ENCODE data around the gene TRAF1. TPM values are rescaled to one million over a fixed set of nuclear protein-coding genes. Genes with fewer than 3 reads are reported as not detected.

Gene TRAF1
- total RNA-seq, 1 experiment from 2014 or later = 4.7 TPM

DNA sequence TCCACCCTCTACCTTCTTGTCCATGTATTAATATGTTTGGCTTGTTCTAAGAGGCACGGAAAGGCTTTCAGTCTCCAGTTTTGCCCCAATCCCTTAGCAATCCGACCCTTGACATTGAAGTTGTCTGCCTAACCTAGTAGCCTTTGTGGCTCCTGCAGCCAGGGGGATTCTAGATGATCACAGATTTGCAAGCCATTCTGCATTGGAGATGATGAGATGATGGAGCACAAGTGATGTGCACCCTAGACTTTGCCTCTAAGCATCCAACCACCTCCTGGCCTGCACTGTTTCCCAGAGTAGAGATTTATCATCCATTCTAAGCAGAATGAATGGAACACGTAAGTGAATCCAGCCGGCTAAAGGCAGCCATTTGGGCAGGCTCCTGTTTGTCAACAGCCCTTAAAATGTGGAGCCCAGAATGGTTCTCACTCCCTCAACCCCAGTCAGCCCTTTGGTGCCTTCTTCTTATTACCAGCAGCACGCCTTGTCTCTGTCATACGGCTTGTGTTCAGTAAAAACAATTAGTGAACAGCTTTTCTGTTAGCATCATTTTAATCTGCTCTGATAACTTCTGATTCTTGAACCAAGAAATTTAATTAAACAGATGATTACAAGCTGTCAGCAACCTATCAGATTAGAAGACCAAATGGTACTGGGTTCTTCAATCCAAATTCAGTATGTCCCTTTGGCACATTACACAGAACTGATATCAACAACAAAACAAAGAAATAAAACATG, 5.7 kb upstream of the TRAF1 start:
- DNase-seq (ENCODE audit: low read depth, low spot score) = no peak
- BruUV-seq (replicated peaks) = no TSS peak
- no peak overlapping the region for H3K27ac ChIP-seq (ENCODE audit: low read length)
- ATAC-seq = no peak
- intact Hi-C loops (cut with micrococcal nuclease; ENCODE audit: unreplicated experiment) = no loop called here
- in situ Hi-C loops (cut with HindIII; ENCODE audit: low pct_unique_long_range_greater_than_20kb, low sequenced_read_pairs) = no loop called here
- POLR2A ChIA-PET = no interaction called here
- H3K9me3 ChIP-seq (ENCODE audit: control insufficient read depth, insufficient read depth, low read depth, low read length) = no peaks in the 10 kb centered on the region
- no peak overlapping the region for H3K4me3 ChIP-seq (ENCODE audit: low read depth in 2 of 2, low read length in 2 of 2)
- no peak for TF ChIP-seq POLR2AphosphoS5 (IDR thresholded peaks at IDR 0.05; ENCODE audit: low read depth, low read length)
- peaks cover 10% of the 10 kb centered on the region for H3K4me1 ChIP-seq (ENCODE audit: control insufficient read depth, insufficient read depth, low read length)
- H3K27me3 ChIP-seq (ENCODE audit: control insufficient read depth, insufficient read depth, low read length) = no peaks in the 10 kb centered on the region
- CTCF ChIA-PET = no interaction called here
- H3K36me3 ChIP-seq (ENCODE audit: control insufficient read depth, insufficient read depth, low read length) = no peaks in the 10 kb centered on the region

GRCh38 chr9:120931231-120932085, 4.9 kb upstream of the TRAF1 start:
- BruUV-seq (replicated peaks) = no TSS peak

DNA sequence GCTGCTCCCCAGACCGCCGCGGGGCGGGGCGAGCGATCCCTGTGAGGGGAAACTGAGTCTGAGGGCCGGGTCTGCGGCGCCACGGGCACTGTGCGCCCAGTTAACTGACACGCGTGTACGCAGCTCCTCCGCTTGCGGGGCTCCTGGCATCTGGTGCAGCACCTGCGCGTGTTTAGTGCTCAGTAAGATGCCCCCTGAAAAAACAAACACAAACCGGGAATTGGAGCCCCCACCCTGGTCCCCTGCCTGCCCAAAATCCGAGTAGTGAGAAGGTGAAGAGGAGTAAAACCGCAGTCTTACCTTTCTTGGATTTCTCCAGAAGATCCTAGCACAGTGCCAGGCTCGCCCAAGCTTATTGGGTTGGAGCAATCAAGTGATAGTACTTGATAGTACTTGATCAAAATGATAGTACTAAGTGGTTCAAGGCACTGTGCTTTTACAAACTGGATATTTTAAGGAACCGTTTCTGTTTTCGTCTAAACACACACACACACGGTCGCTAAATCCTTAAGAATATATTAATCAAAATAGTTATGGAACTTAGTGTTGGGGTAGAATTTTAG, 2.7 kb upstream of the TRAF1 start:
- Histone ChIP-seq H3K4me1 (ENCODE audit: control insufficient read depth, insufficient read depth, low read length) (peaks cover 11% of the 10 kb centered on the region; the same call in 1 of the 2 replicates), H3K27me3 (ENCODE audit: control insufficient read depth, insufficient read depth, low read length) (no peaks in the 10 kb centered on the region), H3K36me3 (ENCODE audit: control insufficient read depth, insufficient read depth, low read length) (no peaks in the 10 kb centered on the region), H3K4me3 (ENCODE audit: low read depth in 2 of 2, low read length in 2 of 2) (peak overlapping the region; percentile 55 to 59), H3K27ac (ENCODE audit: low read length) (peak overlapping the region; percentile 79), H3K9me3 (ENCODE audit: control insufficient read depth, insufficient read depth, low read depth, low read length) (no peaks in the 10 kb centered on the region)
- ATAC-seq (peak; percentile 13), DNase-seq (ENCODE audit: low read depth, low spot score) (no peak)
- BruUV-seq (replicated peaks) = no TSS peak
- CTCF ChIA-PET = no interaction called here
- no peak for TF ChIP-seq POLR2AphosphoS5 (IDR thresholded peaks at IDR 0.05; ENCODE audit: low read depth, low read length)
- no peak for TF ChIP-seq TCF7L2 (IDR thresholded peaks at IDR 0.05; ENCODE audit: low read depth, low read length)
- in situ Hi-C loops (cut with HindIII; ENCODE audit: low pct_unique_long_range_greater_than_20kb, low sequenced_read_pairs) = no loop called here
- POLR2A ChIA-PET = interaction anchor here (0.7 kb wide), 1 partner anchor 169 kb away, joined by 5 read pairs; no protein-coding TSS in a partner anchor
- intact Hi-C loops (cut with micrococcal nuclease; ENCODE audit: unreplicated experiment) = loop anchor here (5.0 kb wide), 1 partner anchor 52 kb away; the partner anchor contains the start of gene PHF19

More at GRCh38 chr9:120931231-120932085, 4.9 kb upstream of the TRAF1 start:
- ATAC-seq (no peak), DNase-seq (ENCODE audit: low read depth, low spot score) (peak; percentile 43)
- TF ChIP-seq, protein P1, sequence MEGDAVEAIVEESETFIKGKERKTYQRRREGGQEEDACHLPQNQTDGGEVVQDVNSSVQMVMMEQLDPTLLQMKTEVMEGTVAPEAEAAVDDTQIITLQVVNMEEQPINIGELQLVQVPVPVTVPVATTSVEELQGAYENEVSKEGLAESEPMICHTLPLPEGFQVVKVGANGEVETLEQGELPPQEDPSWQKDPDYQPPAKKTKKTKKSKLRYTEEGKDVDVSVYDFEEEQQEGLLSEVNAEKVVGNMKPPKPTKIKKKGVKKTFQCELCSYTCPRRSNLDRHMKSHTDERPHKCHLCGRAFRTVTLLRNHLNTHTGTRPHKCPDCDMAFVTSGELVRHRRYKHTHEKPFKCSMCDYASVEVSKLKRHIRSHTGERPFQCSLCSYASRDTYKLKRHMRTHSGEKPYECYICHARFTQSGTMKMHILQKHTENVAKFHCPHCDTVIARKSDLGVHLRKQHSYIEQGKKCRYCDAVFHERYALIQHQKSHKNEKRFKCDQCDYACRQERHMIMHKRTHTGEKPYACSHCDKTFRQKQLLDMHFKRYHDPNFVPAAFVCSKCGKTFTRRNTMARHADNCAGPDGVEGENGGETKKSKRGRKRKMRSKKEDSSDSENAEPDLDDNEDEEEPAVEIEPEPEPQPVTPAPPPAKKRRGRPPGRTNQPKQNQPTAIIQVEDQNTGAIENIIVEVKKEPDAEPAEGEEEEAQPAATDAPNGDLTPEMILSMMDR (IDR thresholded peaks at IDR 0.05) = no peak
- TF ChIP-seq SIN3A (IDR thresholded peaks at IDR 0.05; ENCODE audit: borderline replicate concordance, insufficient read depth, low read depth, low read length) = no peak
- Histone ChIP-seq H3K36me3 (ENCODE audit: control insufficient read depth, insufficient read depth, low read length) (no peaks in the 10 kb centered on the region), H3K4me1 (ENCODE audit: control insufficient read depth, insufficient read depth, low read length) (peaks cover 15% of the 10 kb centered on the region), H3K27me3 (ENCODE audit: control insufficient read depth, insufficient read depth, low read length) (no peaks in the 10 kb centered on the region), H3K27ac (ENCODE audit: low read length) (peak overlapping the region; percentile 29; the same call in 1 of the 2 replicates), H3K9me3 (ENCODE audit: control insufficient read depth, insufficient read depth, low read depth, low read length) (no peaks in the 10 kb centered on the region), H3K4me3 (ENCODE audit: low read depth in 2 of 2, low read length in 2 of 2) (no peak overlapping the region)
- in situ Hi-C loops (cut with HindIII; ENCODE audit: low pct_unique_long_range_greater_than_20kb, low sequenced_read_pairs) = no loop called here
- CTCF ChIA-PET = no interaction called here
- intact Hi-C loops (cut with micrococcal nuclease; ENCODE audit: unreplicated experiment) = no loop called here
- POLR2A ChIA-PET = no interaction called here

Data from Panc1 (cell line).